Measurements from ENCODE around the gene FNDC11. TPM values are rescaled to one million over a fixed set of nuclear protein-coding genes. Genes with fewer than 3 reads are reported as not detected.

FNDC11 gene
- total RNA-seq, 2 experiments from 2014 or later, result 0.14 to 0.35 TPM

DNA sequence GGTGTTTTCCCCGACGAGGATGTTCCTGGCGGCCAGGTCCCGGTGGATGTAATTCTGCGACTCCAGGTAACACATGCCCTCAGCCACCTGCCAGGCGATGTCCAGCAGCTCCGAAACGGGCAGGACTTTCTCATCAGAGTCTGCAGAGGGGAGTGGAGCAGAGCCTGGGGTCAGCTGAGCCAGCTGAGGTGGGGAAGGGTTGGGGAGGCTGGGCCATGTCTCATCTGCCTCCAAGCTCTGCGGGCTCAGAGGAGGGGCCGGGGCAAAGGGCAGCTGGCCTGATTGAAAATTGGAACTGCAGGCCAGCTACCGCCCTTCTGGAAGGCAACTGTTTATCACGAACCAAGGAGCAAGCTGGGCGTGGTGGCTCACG lies 23.2 kb upstream of the FNDC11 start:
- H3K36me3 Mint-ChIP-seq, result no peaks in the 10 kb centered on the region
- H3K9me3 Mint-ChIP-seq (ENCODE audit: low read depth), result no peaks in the 10 kb centered on the region

DNA sequence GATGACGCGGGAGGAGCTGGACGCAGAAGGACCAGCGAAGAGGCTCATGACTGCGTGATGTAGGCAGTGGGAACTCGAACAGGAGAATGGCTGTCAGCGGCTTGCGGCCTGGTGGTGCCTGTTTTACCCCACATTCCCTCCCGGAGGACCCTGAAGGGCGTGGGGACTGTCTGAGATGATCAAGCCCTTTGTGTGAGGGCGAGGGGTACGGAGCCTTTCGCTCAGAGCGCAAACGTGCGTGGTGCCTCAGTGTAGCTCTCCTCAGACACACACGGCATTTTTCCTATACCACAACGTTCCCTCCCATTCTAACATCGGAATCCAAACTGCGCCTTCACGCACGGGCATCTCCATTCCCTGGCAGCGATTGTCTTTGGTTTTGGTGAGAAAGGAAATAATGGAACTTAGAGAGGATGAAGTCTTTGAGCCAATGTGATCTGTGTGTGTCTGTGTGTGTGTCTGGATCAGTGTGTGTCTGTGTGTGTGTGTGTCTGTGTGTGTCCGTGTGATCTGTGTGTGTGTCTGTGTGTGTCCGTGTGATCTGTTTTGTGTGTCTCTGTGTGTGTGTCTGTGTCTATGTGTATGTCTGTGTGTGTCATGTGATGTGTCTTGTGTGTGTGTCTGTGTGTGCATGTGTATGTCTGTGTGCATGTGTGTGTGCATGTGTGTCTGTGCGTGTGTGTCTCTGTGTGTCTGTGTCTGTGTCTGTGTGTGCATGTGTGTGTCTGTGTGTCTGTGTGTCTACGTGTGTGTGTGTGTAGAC lies 22.1 kb upstream of the FNDC11 start:
- DNase-seq (no peak), ATAC-seq (no peak)
- no peaks in the 10 kb centered on the region for H3K36me3 Mint-ChIP-seq
- peaks cover 14% of the 10 kb centered on the region for H3K27me3 Mint-ChIP-seq
- no peaks in the 10 kb centered on the region for H3K9me3 Mint-ChIP-seq (ENCODE audit: low read depth)
- H3K4me1 Mint-ChIP-seq, result peaks cover 14% of the 10 kb centered on the region
- CTCF ChIA-PET, result interaction anchor here (0.7 to 1.0 kb wide), 2 partner anchors 10 to 333 kb away, joined by 3 to 5 read pairs; partner anchors contain the start of gene TPD52L2
- no peak overlapping the region for H3K27ac Mint-ChIP-seq
- H3K4me3 Mint-ChIP-seq, result no peak overlapping the region

More for the DNA sequence above, 23.2 kb upstream of the FNDC11 start:
- ATAC-seq (no peak), DNase-seq (no peak)
- peaks cover 11% of the 10 kb centered on the region for H3K4me1 Mint-ChIP-seq
- CTCF ChIA-PET, result interaction anchor here (1.0 kb wide), 1 partner anchor 8 kb away, joined by 5 read pairs; no protein-coding TSS in a partner anchor
- H3K4me3 Mint-ChIP-seq, result no peak overlapping the region
- H3K27me3 Mint-ChIP-seq, result peaks cover 14% of the 10 kb centered on the region
- H3K27ac Mint-ChIP-seq, result no peak overlapping the region

DNA sequence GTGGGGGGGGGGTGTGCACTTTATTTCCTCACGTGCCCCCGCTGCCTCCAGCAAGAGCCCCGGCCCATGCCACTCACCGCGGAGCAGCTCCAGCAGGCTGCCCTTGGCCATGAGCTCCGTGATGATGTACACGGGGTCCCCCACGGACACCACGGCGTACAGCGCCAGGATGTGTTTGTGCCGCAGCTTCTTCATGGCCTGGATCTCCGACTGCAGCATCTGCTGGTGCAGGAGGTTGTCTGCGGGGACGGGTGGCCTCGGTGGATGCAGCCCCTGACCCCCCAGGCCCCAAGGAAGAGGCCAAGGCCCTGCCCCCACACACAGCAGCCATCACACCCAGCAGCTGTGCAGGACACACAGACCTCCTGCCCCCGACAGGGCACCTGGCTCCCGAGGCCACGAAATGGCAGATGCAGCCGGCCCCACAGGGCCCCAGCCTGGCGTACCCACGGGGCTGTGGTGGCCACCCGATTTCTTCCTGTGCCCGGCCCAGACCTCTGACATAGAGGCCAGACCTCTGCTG lies 21.4 kb upstream of the FNDC11 start:
- Mint-ChIP-seq H3K9me3 (ENCODE audit: low read depth) (no peaks in the 10 kb centered on the region), H3K4me3 (no peak overlapping the region), H3K27me3 (peaks cover 10% of the 10 kb centered on the region), H3K27ac (no peak overlapping the region), H3K36me3 (no peaks in the 10 kb centered on the region), H3K4me1 (peaks cover 18% of the 10 kb centered on the region)
- CTCF ChIA-PET, result no interaction called here
- ATAC-seq, result no peak
- no peak for DNase-seq

DNA sequence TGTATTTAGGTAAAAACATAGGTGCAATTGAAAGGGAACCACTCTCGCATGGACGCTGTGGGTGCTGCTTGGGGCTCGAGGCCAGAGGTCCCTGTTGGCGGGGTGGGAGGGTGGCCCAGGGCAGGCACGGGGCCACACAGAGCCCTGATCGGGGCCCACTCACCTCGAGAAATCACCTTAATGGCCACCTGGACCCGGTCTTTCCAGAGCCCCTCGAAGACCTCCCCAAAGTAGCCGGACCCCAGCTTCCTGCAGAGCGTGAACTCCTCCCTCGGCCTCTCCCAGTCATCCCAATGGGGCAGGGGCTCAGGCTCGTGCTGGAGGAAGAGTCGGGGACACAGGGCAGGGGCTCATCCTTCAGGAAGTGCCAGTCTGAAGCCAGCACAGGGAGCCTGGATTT lies 20.6 kb upstream of the FNDC11 start:
- no peak overlapping the region for H3K4me3 Mint-ChIP-seq
- no peaks in the 10 kb centered on the region for H3K36me3 Mint-ChIP-seq
- no peaks in the 10 kb centered on the region for H3K9me3 Mint-ChIP-seq (ENCODE audit: low read depth)
- peaks cover 19% of the 10 kb centered on the region for H3K4me1 Mint-ChIP-seq
- ATAC-seq, result no peak
- DNase-seq, result no peak
- peaks cover 5% of the 10 kb centered on the region for H3K27me3 Mint-ChIP-seq
- CTCF ChIA-PET, result interaction anchor here (1.7 kb wide), 1 partner anchor 12 kb away, joined by 5 read pairs; the partner anchor contains the start of gene PPDPF
- no peak overlapping the region for H3K27ac Mint-ChIP-seq

DNA sequence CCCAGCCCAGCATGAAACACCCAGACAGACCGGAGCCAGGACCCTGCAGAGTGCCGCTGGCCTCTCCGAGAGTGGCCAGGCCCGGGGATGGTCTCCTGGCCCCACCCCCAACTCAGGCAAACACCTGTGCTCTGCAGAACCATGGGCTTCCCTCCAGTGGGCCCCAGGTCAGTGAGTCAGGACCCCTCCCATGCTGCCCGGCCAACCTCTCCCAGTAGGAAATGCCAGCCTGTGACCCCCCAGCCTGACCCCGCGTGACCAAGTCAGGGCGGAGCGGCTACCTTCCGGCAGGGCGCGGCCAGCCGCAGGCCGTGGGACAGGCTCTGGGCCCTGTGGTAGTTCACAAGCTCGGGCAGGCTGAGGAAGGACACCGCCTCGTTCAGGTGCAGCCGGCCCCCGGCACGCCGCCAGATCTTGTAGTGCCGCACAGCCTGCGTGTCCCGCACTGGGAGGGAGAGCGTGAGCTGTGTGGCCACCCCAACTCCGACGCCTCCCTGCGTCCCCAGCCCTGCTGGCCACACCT lies 20.0 kb upstream of the FNDC11 start:
- CTCF ChIA-PET, result interaction anchor here (1.4 to 1.7 kb wide), 3 partner anchors 13 to 362 kb away, joined by 3 to 5 read pairs (median 4); partner anchors contain the start of gene PPDPF
- ATAC-seq, result no peak
- peaks cover 19% of the 10 kb centered on the region for H3K4me1 Mint-ChIP-seq
- no peak overlapping the region for H3K4me3 Mint-ChIP-seq
- no peaks in the 10 kb centered on the region for H3K36me3 Mint-ChIP-seq
- H3K27ac Mint-ChIP-seq, result no peak overlapping the region
- no peak for DNase-seq
- no peaks in the 10 kb centered on the region for H3K9me3 Mint-ChIP-seq (ENCODE audit: low read depth)
- H3K27me3 Mint-ChIP-seq, result peaks cover under 1% of the 10 kb centered on the region

DNA sequence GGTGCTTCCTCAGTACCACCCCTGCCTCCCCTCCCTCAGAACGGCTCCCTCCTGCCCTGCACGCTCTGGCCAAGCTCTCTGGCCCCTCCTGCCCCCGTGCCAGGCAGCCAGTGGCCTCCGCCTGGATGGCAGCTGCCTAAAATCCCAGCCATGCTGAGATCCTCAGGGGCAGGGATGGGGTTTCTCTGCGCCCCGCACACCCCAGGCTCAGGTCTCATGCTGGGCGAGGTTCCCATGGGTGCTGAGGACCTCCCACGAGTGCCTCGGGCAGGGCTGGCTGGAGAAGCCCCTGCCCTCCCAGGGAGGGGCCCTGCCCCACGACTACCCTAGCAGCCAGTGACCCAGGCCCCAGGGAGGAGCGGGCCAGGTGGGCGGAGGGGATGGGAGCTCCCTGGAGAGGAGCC lies 19.5 kb upstream of the FNDC11 start:
- CTCF ChIA-PET, result interaction anchor here (1.4 to 1.7 kb wide), 3 partner anchors 13 to 361 kb away, joined by 3 to 5 read pairs (median 4); partner anchors contain the start of gene PPDPF
- no peak for ATAC-seq
- Mint-ChIP-seq H3K9me3 (ENCODE audit: low read depth) (no peaks in the 10 kb centered on the region), H3K4me1 (peaks cover 16% of the 10 kb centered on the region), H3K27ac (no peak overlapping the region), H3K4me3 (no peak overlapping the region), H3K27me3 (no peaks in the 10 kb centered on the region), H3K36me3 (no peaks in the 10 kb centered on the region)
- no peak for DNase-seq

DNA sequence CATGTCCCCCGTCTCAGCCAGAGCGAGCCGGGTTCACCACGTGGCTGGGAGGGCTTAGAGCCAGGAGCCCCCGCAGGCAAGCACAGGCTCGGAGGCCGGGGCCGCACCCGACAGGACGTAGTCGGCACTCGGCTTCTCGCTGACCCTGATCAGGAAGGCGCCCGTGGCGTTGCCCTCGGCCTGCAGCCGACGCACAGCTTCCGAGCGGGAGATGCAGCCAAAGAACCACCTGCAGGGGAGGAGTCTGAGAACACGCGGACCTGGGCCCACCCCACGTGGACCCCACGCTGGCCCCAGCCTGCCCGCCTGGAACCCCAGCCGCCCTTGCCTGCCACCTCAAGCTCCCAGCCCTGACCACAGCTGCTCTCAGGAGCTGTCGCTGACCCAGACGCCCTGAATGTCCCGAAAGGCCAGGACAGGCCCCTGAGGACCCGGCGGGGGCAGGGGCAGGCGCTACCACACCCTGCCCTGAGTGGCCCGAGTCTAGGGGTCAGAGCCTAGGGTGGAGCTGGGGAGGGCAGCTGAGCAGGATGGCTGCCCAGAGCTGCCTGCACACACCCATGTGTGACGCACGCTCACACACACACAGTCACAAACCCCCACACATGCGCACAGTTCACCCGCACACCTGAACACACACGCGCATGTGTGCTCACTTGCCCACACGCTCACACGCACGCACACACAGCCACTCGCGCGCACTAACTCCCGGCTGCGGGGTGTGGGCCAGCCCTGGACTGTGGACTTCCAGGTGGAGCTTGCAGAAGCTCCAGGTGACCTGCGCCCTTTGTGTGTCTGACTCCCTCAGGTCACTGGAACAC lies 18.9 kb upstream of the FNDC11 start:
- H3K36me3 Mint-ChIP-seq, result no peaks in the 10 kb centered on the region
- H3K4me1 Mint-ChIP-seq, result peaks cover 16% of the 10 kb centered on the region
- H3K27ac Mint-ChIP-seq, result peak overlapping the region; percentile 63
- DNase-seq, result no peak
- no peaks in the 10 kb centered on the region for H3K27me3 Mint-ChIP-seq
- no peaks in the 10 kb centered on the region for H3K9me3 Mint-ChIP-seq (ENCODE audit: low read depth)
- ATAC-seq, result no peak
- CTCF ChIA-PET, result interaction anchor here (1.4 to 1.7 kb wide), 3 partner anchors 14 to 361 kb away, joined by 3 to 5 read pairs (median 4); partner anchors contain the start of gene PPDPF
- no peak overlapping the region for H3K4me3 Mint-ChIP-seq

DNA sequence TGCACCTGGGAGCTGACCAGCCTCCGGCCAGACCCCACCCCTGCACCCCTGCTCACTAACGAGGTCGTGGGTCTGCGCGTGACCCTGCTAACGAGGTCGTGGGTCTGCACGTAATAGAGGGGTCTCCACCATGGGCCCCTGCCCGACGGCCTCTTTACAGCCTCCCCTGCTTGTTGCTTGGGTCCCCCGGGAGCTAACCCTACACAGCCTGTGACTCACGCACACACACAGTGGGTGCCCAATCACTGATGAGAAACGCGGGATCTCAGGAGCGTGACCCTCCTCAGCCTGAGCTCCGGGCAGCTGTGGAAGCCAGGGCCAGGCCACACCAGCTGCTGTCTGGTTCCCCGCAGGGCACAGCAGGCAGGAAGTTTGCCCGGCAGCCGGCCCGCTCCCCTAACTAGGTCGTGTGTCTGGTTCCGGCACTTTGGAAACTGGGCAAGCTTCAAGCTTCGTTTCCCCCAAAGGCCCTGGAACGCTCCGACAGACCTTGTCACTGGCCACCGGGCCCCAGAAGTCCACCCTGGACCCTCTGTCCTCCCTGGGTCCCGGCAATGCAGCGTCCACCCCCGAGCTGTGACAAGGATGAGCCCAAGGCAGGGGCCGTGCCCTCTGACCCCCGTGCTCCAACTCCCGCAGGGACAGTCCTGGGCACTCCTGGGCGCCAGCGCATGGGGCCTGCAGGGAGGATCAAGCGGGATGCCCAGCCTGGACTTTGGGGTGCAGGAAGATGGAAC lies 17.6 kb upstream of the FNDC11 start:
- H3K36me3 Mint-ChIP-seq, result no peaks in the 10 kb centered on the region
- CTCF ChIA-PET, result interaction anchor here (1.3 to 4.1 kb wide), 5 partner anchors 15 to 447 kb away, joined by 3 to 27 read pairs (median 18); partner anchors contain the start of genes HELZ2, PPDPF and TPD52L2
- no peak overlapping the region for H3K27ac Mint-ChIP-seq
- ATAC-seq, result no peak
- DNase-seq, result no peak
- H3K4me1 Mint-ChIP-seq, result peaks cover 16% of the 10 kb centered on the region
- no peaks in the 10 kb centered on the region for H3K9me3 Mint-ChIP-seq (ENCODE audit: low read depth)
- no peaks in the 10 kb centered on the region for H3K27me3 Mint-ChIP-seq
- H3K4me3 Mint-ChIP-seq, result no peak overlapping the region

DNA sequence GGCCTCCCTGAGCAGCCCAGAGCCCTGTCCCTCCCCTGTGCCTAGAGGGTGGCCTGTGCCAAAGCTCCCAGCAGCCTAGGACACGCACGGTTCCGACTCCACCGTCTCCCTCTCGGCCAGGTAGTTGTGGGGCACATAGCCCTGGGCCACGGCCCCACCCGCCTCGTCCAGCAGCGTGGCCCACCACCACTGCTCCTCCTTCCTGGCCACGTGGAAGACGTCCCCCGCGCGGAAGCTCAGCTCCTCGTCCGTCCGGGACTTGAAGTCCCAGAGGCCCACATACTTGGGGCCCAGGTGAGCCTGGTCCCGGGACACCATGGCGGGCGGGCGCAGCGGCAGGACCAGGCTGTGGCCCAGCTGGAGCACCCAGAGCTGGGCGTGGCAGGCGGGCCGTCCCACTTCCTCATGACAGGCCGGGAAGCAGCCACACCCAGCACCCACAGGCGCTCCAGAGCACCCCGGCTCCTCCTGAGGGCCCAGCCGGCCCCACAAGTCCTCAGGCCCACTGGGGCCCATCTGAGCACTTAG lies 16.9 kb upstream of the FNDC11 start, which contains the start of gene PTK6:
Gene PTK6 (minus strand): TSS at position 380 of the 528 bp plus-strand sequence. CDS start 62 bp downstream, at position 318.
- ATAC-seq, result peak; percentile 8
- CTCF ChIA-PET, result interaction anchor here (0.6 to 4.1 kb wide), 43 partner anchors 8 to 542 kb away, joined by 3 to 34 read pairs (median 5); partner anchors contain the start of genes ARFRP1, GMEB2, HELZ2 and LIME1

DNA sequence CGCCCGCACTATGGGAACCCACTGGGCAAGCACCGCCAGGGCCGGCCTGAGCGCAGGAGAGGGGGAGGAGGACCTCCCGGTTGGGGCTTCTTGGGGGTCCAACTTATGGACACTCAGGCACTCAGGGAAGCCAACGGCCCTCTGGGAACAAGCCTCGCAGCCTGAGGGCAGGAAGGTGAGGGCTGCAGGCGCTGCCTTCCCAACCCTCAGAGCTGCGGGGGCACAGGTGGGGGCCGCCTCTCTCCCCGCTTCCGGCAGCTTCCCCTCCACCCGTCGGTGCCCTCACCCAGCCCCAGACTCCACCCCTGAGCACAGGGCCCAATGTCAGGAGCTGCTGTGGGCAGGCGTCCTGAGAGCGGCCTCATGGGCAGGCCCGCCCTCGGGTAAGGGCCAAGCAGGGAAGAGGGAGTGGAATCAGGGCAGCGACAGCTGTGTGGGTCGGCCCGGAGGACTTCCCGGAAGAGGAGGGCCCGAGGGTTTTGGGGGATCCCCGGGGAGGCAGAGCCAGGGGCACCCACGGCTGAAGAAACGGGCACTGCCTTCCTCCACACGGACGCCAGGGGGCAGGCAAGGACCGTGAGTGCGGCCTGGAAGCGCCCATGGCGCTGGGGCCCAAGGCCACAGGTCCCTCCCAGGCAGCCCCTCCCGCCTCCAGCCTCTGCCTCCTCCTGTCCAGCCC lies 16.3 kb upstream of the FNDC11 start:
- CTCF ChIA-PET, result interaction anchor here (0.6 to 4.1 kb wide), 47 partner anchors 8 to 541 kb away, joined by 3 to 34 read pairs (median 4); partner anchors contain the start of genes ARFRP1, GMEB2, HELZ2 and LIME1
- peak; percentile 98 for DNase-seq
- H3K27me3 Mint-ChIP-seq, result no peaks in the 10 kb centered on the region
- peak; percentile 94 for ATAC-seq
- peaks cover 16% of the 10 kb centered on the region for H3K4me1 Mint-ChIP-seq
- no peaks in the 10 kb centered on the region for H3K9me3 Mint-ChIP-seq (ENCODE audit: low read depth)
- H3K4me3 Mint-ChIP-seq, result peak overlapping the region; percentile 51
- H3K27ac Mint-ChIP-seq, result peak overlapping the region; percentile 83
- no peaks in the 10 kb centered on the region for H3K36me3 Mint-ChIP-seq

More for the DNA sequence above, 16.9 kb upstream of the FNDC11 start, which contains the start of gene PTK6:
- H3K27me3 Mint-ChIP-seq, result no peaks in the 10 kb centered on the region
- peak within 1 kb of the TSS; percentile 83 for H3K27ac Mint-ChIP-seq
- DNase-seq, result peak; percentile 63
- no peaks in the 10 kb centered on the region for H3K9me3 Mint-ChIP-seq (ENCODE audit: low read depth)
- H3K36me3 Mint-ChIP-seq, result no peaks in the 10 kb centered on the region
- peaks cover 16% of the 10 kb centered on the region for H3K4me1 Mint-ChIP-seq
- H3K4me3 Mint-ChIP-seq, result peak within 1 kb of the TSS; percentile 51

DNA sequence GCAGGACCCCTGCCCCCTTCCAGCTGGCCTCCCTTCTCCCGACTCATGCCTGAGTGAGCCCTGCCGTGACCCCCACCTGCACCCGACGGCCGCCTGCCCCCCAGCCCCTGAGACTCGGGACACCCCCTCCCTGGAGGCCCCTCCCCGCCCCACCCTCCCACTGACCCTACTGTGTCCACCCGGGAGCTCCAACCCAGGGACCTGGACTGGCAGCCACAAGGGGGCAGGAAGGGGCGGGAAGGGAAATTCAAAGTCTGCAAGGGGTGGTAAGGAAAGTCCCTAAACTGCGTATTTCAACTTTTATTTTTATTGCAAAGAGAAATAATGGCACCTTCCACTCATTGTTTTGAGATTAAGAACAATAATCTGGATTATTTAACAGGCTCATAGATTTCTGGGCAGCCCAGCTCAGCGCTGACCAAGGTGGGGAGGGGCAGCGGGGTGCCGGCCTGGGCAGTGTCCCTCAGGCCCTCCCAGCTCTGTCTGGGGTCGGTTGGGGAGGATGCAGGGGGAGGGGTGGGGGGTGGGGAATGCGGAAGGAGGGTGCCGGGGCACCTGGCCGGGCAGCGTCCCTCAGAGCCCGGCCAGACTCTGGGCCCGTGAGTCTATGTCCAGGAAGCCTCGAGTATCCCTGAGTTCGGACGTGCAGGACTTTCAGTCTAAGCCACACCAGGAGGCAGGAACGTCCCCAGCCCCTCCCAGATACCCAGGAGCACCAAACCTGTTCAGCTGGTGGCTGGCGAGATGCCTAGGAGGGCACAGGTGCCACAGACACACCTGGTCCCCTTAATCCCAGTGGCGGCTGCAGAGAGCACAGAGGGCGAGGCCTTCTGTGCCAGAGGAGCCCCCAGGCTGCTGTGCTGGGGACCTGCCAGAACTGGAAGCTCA lies 15.5 kb upstream of the FNDC11 start:
- Mint-ChIP-seq H3K4me1 (peaks cover 16% of the 10 kb centered on the region), H3K27ac (peak overlapping the region; percentile 83), H3K4me3 (peak overlapping the region; percentile 51), H3K9me3 (ENCODE audit: low read depth) (no peaks in the 10 kb centered on the region), H3K36me3 (no peaks in the 10 kb centered on the region), H3K27me3 (no peaks in the 10 kb centered on the region)
- DNase-seq (no peak), ATAC-seq (no peak)
- CTCF ChIA-PET, result interaction anchor here (0.5 to 4.1 kb wide), 42 partner anchors 8 to 531 kb away, joined by 3 to 34 read pairs (median 5); partner anchors contain the start of genes ARFRP1, GMEB2, HELZ2 and PPDPF
